ENCODE measurements around the gene POLR2A. TPM values are rescaled to one million over a fixed set of nuclear protein-coding genes. Genes with fewer than 3 reads are reported as not detected.

POLR2A gene
- total and polyA plus RNA-seq, 2 of the 13 experiments (the other 11 are each of a cell fraction or from before 2014, with no cell fraction given): 17.8 to 18.3 TPM

- TSS peak; percentile 88 for BruUV-seq (replicated peaks)
- DNase-seq (ENCODE audit: low spot score): peak; percentile 89
- Histone ChIP-seq H3K27me3 (ENCODE audit: control insufficient read depth in 1 of 2, insufficient read depth in 2 of 2, low read length in 2 of 2) (no peaks in the 10 kb centered on the region; a peak in 2 of 5 replicates), H4K20me1 (ENCODE audit: insufficient read depth, low read length) (peaks cover 24% of the 10 kb centered on the region), H3K36me3 (replicated peaks in 1 of 2; ENCODE audit: control insufficient read depth in 1 of 2, insufficient read depth in 2 of 2, low read length in 2 of 2) (no peaks in the 10 kb centered on the region; a peak in 1 of 5 replicates), H3K4me3 (replicated peaks in 1 of 3; ENCODE audit: insufficient read depth in 1 of 3, low read depth in 2 of 3, low read length in 3 of 3) (peak overlapping the region; percentile 75 to 92 (median 90)), H3K4me1 (ENCODE audit: insufficient read depth, low read length) (peaks cover 59% of the 10 kb centered on the region), H2AFZ (ENCODE audit: low read length) (peak overlapping the region; percentile 77), H3K4me2 (ENCODE audit: low read depth, low read length) (peak overlapping the region; percentile 94), H3K9me3 (ENCODE audit: low read length) (no peaks in the 10 kb centered on the region), H3K79me2 (ENCODE audit: insufficient read depth, low read length) (peaks cover 42% of the 10 kb centered on the region), H3K27ac (ENCODE audit: extremely low read length, insufficient read depth, low read length) (peak overlapping the region; percentile 100), H3K9ac (ENCODE audit: insufficient read depth, low read depth, low read length) (peak overlapping the region; percentile 95)
- WGBS (ENCODE audit: low lambda C conversion rate): 0% methylated on average over 27 of the region's 38 CpGs
- FAIRE-seq: peak; percentile 49
- ChIA-PET CTCF (ENCODE audit: low intra/inter-chr PET ratio, low total read pairs) (no interaction called here), POLR2A (interaction anchor here (0.9 to 5.5 kb wide), 20 partner anchors 8 to 438 kb away, joined by 3 to 41 read pairs (median 6); partner anchors contain the start of genes ASGR2, ATP1B2, CD68 and CHRNB1)
- intact Hi-C loops (cut with micrococcal nuclease; ENCODE audit: unreplicated experiment) (loop anchor here (5.0 kb wide), 3 partner anchors 36 to 126 kb away; partner anchors contain the start of genes CHRNB1, TMEM256 and TMEM95), in situ Hi-C loops (cut with HindIII; ENCODE audit: extremely low pct_ligation_motif_present, low pct_unique_long_range_greater_than_20kb) (no loop called here)
- ATAC-seq: peak; percentile 68
- TF ChIP-seq, protein P1, sequence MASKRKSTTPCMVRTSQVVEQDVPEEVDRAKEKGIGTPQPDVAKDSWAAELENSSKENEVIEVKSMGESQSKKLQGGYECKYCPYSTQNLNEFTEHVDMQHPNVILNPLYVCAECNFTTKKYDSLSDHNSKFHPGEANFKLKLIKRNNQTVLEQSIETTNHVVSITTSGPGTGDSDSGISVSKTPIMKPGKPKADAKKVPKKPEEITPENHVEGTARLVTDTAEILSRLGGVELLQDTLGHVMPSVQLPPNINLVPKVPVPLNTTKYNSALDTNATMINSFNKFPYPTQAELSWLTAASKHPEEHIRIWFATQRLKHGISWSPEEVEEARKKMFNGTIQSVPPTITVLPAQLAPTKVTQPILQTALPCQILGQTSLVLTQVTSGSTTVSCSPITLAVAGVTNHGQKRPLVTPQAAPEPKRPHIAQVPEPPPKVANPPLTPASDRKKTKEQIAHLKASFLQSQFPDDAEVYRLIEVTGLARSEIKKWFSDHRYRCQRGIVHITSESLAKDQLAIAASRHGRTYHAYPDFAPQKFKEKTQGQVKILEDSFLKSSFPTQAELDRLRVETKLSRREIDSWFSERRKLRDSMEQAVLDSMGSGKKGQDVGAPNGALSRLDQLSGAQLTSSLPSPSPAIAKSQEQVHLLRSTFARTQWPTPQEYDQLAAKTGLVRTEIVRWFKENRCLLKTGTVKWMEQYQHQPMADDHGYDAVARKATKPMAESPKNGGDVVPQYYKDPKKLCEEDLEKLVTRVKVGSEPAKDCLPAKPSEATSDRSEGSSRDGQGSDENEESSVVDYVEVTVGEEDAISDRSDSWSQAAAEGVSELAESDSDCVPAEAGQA (IDR thresholded peaks at IDR 0.05; ENCODE audit: low read depth): peak; percentile 89
- TF ChIP-seq, protein P1 (CRISPR knock-in tag; IDR thresholded peaks at IDR 0.05; ENCODE audit: borderline replicate concordance): no peak
- TF ChIP-seq MYC (CRISPR knock-in tag; IDR thresholded peaks at IDR 0.05; ENCODE audit: borderline replicate concordance) (peak; percentile 66), GTF2F1 (IDR thresholded peaks at IDR 0.05; ENCODE audit: low read length) (no peak), ZNF740 (CRISPR knock-in tag; IDR thresholded peaks at IDR 0.05) (peak; percentile 83; the same call in 1 of the 2 replicates), ZBTB20 (CRISPR knock-in tag; IDR thresholded peaks at IDR 0.05; ENCODE audit: borderline replicate concordance, low read depth) (peak; percentile 58; the same call in 1 of the 2 replicates), CEBPG (CRISPR knock-in tag; IDR thresholded peaks at IDR 0.05) (no peak), ZNF724P (CRISPR knock-in tag; IDR thresholded peaks at IDR 0.05; ENCODE audit: borderline replicate concordance) (no peak), SALL1 (CRISPR knock-in tag; IDR thresholded peaks at IDR 0.05) (no peak), FOXK2 (IDR thresholded peaks at IDR 0.05) (no peak)
- TF ChIP-seq, protein P2, sequence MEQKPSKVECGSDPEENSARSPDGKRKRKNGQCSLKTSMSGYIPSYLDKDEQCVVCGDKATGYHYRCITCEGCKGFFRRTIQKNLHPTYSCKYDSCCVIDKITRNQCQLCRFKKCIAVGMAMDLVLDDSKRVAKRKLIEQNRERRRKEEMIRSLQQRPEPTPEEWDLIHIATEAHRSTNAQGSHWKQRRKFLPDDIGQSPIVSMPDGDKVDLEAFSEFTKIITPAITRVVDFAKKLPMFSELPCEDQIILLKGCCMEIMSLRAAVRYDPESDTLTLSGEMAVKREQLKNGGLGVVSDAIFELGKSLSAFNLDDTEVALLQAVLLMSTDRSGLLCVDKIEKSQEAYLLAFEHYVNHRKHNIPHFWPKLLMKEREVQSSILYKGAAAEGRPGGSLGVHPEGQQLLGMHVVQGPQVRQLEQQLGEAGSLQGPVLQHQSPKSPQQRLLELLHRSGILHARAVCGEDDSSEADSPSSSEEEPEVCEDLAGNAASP (CRISPR knock-in tag; IDR thresholded peaks at IDR 0.05; ENCODE audit: borderline replicate concordance): peak; percentile 43; the same call in 1 of the 2 replicates
- TF ChIP-seq, protein P3, sequence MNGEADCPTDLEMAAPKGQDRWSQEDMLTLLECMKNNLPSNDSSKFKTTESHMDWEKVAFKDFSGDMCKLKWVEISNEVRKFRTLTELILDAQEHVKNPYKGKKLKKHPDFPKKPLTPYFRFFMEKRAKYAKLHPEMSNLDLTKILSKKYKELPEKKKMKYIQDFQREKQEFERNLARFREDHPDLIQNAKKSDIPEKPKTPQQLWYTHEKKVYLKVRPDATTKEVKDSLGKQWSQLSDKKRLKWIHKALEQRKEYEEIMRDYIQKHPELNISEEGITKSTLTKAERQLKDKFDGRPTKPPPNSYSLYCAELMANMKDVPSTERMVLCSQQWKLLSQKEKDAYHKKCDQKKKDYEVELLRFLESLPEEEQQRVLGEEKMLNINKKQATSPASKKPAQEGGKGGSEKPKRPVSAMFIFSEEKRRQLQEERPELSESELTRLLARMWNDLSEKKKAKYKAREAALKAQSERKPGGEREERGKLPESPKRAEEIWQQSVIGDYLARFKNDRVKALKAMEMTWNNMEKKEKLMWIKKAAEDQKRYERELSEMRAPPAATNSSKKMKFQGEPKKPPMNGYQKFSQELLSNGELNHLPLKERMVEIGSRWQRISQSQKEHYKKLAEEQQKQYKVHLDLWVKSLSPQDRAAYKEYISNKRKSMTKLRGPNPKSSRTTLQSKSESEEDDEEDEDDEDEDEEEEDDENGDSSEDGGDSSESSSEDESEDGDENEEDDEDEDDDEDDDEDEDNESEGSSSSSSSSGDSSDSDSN (CRISPR knock-in tag; IDR thresholded peaks at IDR 0.05): no peak; the same call in 1 of the 2 replicates
These were observed 705 bp upstream of the POLR2A start for GRCh38 chr17:7483255-7484066.

All from HepG2 (cell line).